Ascending aorta (tissue), 2 donors: Measurements from ENCODE around the gene GPC3. TPM values are rescaled to one million over a fixed set of nuclear protein-coding genes. Genes with fewer than 3 reads are reported as not detected.

Experiments
- DNase-seq, 2 donors: peaks; one replicate each; pipeline ENCODE4 v3.0.0-alpha.2; 2019; ENCODE audit warnings: low spot score in 2 of 2
- H3K27ac ChIP-seq, 2 donors: fragments of 200-600 bp; sonication (generic); one replicate each; pipeline ENCODE4 v1.5.1; 2016 to 2017; ENCODE audit warnings: mild to moderate bottlenecking in 1 of 2
- H3K27me3 ChIP-seq: fragments of 200-600 bp; sonication (generic); one replicate; pipeline ENCODE4 v1.5.1; 2017
- H3K36me3 ChIP-seq, 2 donors: fragments of 200-600 bp; sonication (generic); one replicate each; pipeline ENCODE4 v1.5.1; 2016
- H3K4me1 ChIP-seq, 2 donors: fragments of 200-600 bp; sonication (generic); one replicate each; pipeline ENCODE4 v1.5.1; 2016 to 2017; ENCODE audit warnings: mild to moderate bottlenecking in 1 of 2
- H3K4me3 ChIP-seq, 2 donors: fragments of 200-600 bp; sonication (generic); one replicate each; pipeline ENCODE4 v1.5.1; 2016 to 2017; ENCODE audit warnings: mild to moderate bottlenecking in 1 of 2
- H3K9me3 ChIP-seq, 2 donors: fragments of 200-600 bp; sonication (generic); one replicate each; pipeline ENCODE4 v1.5.1; 2016
- CTCF ChIP-seq, 3 experiments: fragments of 200-600 bp in 2 of 3; fragments of 450-650 bp in 1 of 3; sonication (generic) in 2 of 3; IDR thresholded peaks; one replicate each; pipeline ENCODE4 v1.5.1; 2016 to 2019; ENCODE audit warnings: antibody characterized with exemption in 3 of 3, mild to moderate bottlenecking in 1 of 3, moderate library complexity in 1 of 3
- intact Hi-C: fragments of 100-400 bp; cut with DNase I; formaldehyde crosslinking; loops from one replicate; pipeline ENCODE4 v1.15.1; 2023
- total RNA-seq: library from RNA; depleted of rRNA; stranded (reverse); fragments of >200 nt; gene quantifications from one replicate; pipeline ENCODE4 v1.1.0, GENCODE V29; 2016

GPC3 gene
- total RNA-seq, 1 donor from 2014 or later: 0.75 TPM

DNA sequence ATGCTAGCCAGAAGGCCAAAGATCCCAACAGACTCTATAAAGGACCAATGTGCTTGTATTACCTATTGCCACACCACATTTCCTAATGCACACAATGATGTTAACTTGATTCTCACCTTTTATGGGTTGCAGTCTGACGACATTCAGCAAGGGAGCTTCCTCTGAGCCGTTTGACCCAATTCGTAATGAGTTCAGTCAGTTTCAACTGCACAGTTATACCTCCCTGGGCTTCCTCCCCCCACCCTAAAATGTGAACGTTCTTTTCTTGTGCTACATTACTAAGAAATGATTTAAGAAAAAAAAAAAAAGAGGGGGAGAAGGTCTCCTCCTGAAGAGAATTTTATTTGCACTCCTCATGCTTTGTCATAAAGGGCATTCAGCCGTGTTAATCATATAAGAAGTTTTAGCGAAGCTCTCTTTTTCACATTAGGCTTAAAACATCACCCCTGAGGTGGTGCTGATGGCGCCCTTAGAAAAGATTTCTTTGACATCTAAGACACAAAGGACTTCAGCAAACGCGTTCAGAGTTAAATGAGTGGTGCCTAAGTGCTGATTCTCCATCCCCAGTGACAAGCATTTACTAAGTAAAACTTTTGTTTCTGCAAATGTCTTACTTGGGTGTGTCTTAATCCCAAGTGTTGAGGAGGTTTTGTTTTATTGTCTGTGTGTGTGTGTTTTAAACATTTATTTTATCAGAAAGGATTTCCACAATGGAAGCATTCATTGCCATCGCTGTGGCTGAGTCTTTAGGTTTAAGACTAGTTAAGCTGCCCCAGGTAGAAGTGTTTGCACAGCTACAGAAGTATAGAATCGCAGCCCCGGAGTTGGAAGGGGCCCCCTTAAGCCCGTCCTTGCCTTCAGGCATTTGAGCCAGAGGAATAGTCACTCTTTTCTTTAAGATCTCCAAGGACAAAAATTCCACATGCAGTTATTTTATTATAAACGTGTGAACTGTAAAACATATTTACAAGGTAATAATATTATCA, 15.2 kb upstream of the GPC3 start:
- no peak overlapping the region for H3K4me3 ChIP-seq
- no peak for TF ChIP-seq CTCF (IDR thresholded peaks at IDR 0.05)
- H3K27ac ChIP-seq: no peak overlapping the region
- H3K36me3 ChIP-seq: no peaks in the 10 kb centered on the region
- no peaks in the 10 kb centered on the region for H3K27me3 ChIP-seq
- H3K9me3 ChIP-seq: no peaks in the 10 kb centered on the region
- H3K4me1 ChIP-seq: no peaks in the 10 kb centered on the region
- no peak for DNase-seq
- intact Hi-C loops: no loop called here

GRCh38 chrX:133999031-133999705, 13.8 kb upstream of the GPC3 start:
- Histone ChIP-seq H3K27ac (no peak overlapping the region), H3K4me3 (no peak overlapping the region), H3K4me1 (no peaks in the 10 kb centered on the region), H3K9me3 (no peaks in the 10 kb centered on the region), H3K27me3 (no peaks in the 10 kb centered on the region), H3K36me3 (no peaks in the 10 kb centered on the region)
- intact Hi-C loops: no loop called here
- no peak for TF ChIP-seq CTCF (IDR thresholded peaks at IDR 0.05)
- no peak for DNase-seq

DNA sequence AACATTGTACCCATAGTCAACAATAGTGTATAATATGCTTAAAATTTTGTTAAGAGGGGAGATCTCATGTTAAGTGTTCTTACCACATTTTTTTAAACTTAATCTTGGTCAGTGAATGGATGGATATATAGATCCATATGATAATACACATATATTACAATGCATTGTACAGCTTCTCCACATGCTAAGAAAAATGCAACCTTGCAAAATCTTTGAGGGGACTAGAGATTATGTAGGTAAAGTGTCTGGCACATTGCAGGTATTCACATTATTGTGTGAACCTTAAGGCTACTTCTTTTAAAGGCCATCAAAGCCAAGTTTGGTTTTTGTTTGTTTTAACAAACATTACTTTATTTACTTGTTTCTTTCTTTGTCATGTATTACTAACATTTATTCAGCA, 10.4 kb upstream of the GPC3 start:
- H3K4me3 ChIP-seq: no peak overlapping the region
- H3K27me3 ChIP-seq: no peaks in the 10 kb centered on the region
- no peak for TF ChIP-seq CTCF (IDR thresholded peaks at IDR 0.05)
- intact Hi-C loops: no loop called here
- no peaks in the 10 kb centered on the region for H3K4me1 ChIP-seq
- no peak for DNase-seq
- H3K27ac ChIP-seq: no peak overlapping the region
- no peaks in the 10 kb centered on the region for H3K9me3 ChIP-seq
- no peaks in the 10 kb centered on the region for H3K36me3 ChIP-seq

DNA sequence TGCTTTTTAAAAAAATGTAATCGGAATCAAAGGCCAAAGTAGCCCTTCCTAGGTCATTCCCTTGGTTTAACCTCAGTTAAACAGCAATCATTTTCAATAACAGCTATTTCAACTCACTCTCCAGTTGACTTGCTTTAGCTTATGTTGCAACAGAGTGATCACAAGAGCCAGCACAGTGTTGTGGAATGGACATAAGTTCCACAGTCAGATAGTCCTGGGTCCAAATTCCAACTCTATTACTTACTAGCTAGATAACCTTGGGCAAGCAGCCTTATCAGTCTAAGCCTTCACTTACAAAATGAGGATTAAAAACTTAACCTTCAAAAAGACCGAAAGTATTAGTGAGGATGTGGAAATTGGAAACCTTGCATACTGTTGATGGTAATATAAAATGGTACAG, 9.2 kb upstream of the GPC3 start:
- intact Hi-C loops: no loop called here
- no peaks in the 10 kb centered on the region for H3K27me3 ChIP-seq
- no peak for TF ChIP-seq CTCF (IDR thresholded peaks at IDR 0.05)

GRCh38 chrX:133992882-133993281, 7.5 kb upstream of the GPC3 start:
- H3K4me1 ChIP-seq: no peaks in the 10 kb centered on the region
- intact Hi-C loops: no loop called here
- no peaks in the 10 kb centered on the region for H3K9me3 ChIP-seq
- no peak for TF ChIP-seq CTCF (IDR thresholded peaks at IDR 0.05)
- H3K4me3 ChIP-seq: no peak overlapping the region
- no peak overlapping the region for H3K27ac ChIP-seq
- H3K36me3 ChIP-seq: no peaks in the 10 kb centered on the region
- no peak for DNase-seq
- H3K27me3 ChIP-seq: no peaks in the 10 kb centered on the region

More for the DNA sequence above, 9.2 kb upstream of the GPC3 start:
- no peaks in the 10 kb centered on the region for H3K4me1 ChIP-seq
- no peaks in the 10 kb centered on the region for H3K36me3 ChIP-seq
- H3K4me3 ChIP-seq: no peak overlapping the region
- H3K27ac ChIP-seq: no peak overlapping the region
- no peak for DNase-seq
- no peaks in the 10 kb centered on the region for H3K9me3 ChIP-seq
